Fibroblast of lung (primary cell): Measurements from ENCODE around the gene FBXO8. TPM values are rescaled to one million over a fixed set of nuclear protein-coding genes. Genes with fewer than 3 reads are reported as not detected.

Source experiments
- DNase-seq, 2 donors: peaks; one replicate each; pipeline versions ENCODE4 v3.0.0 to v3.0.0-alpha.2; 2010; ENCODE audit warnings: low read depth in 2 of 2
- H2AFZ ChIP-seq: 2 replicates; pipeline ENCODE4 v1.5.1; 2012; ENCODE audit warnings: low read length, control low read depth, inconsistent platforms
- H3K27ac ChIP-seq: 2 replicates; pipeline ENCODE4 v1.5.1; 2011; ENCODE audit warnings: low read length, control low read depth; ENCODE audit not compliant: insufficient read depth
- H3K27me3 ChIP-seq: 2 replicates; pipeline ENCODE4 v1.5.1; 2011; ENCODE audit warnings: mild to moderate bottlenecking, low read length; ENCODE audit not compliant: control insufficient read depth, insufficient read depth
- H3K36me3 ChIP-seq: 2 replicates; pipeline ENCODE4 v1.5.1; 2011; ENCODE audit warnings: low read length; ENCODE audit not compliant: control insufficient read depth, insufficient read depth
- H3K4me1 ChIP-seq: 2 replicates; pipeline ENCODE4 v1.5.1; 2011; ENCODE audit warnings: low read length; ENCODE audit not compliant: control insufficient read depth, insufficient read depth; ENCODE audit errors: extremely low read depth
- H3K4me2 ChIP-seq: 2 replicates; pipeline ENCODE4 v1.5.1; 2011; ENCODE audit warnings: low read length, control low read depth; ENCODE audit not compliant: insufficient read depth; ENCODE audit errors: extremely low read depth
- H3K4me3 ChIP-seq, 4 experiments: fragments of 200-600 bp in 1 of 4; sonication (generic) in 1 of 4; replicated peaks in 1 of 4; 2 replicates each; pipeline ENCODE4 v1.5.1; 2011 to 2016; ENCODE audit warnings: low read length in 4 of 4, low read depth in 3 of 4, mild to moderate bottlenecking in 3 of 4, control low read depth in 2 of 4, inconsistent platforms in 1 of 4, mixed read lengths in 1 of 4; ENCODE audit not compliant: insufficient read depth in 1 of 4; ENCODE audit errors: control extremely low read depth in 1 of 4
- H3K79me2 ChIP-seq: 2 replicates; pipeline ENCODE4 v1.5.1; 2012; ENCODE audit warnings: mild to moderate bottlenecking, low read length, inconsistent platforms; ENCODE audit not compliant: control insufficient read depth, insufficient read depth
- H3K9ac ChIP-seq: 2 replicates; pipeline ENCODE4 v1.5.1; 2011; ENCODE audit warnings: mild to moderate bottlenecking, low read length, control low read depth; ENCODE audit not compliant: insufficient read depth
- H3K9me3 ChIP-seq: 2 replicates; pipeline ENCODE4 v1.5.1; 2012; ENCODE audit warnings: low read depth, low read length; ENCODE audit not compliant: control insufficient read depth, insufficient read depth
- H4K20me1 ChIP-seq: 2 replicates; pipeline ENCODE4 v1.5.1; 2011; ENCODE audit warnings: low read length; ENCODE audit not compliant: control insufficient read depth, insufficient read depth; ENCODE audit errors: extremely low read depth
- EZH2 ChIP-seq: IDR thresholded peaks from 2 replicates; pipeline ENCODE4 v1.5.1; 2012; ENCODE audit warnings: low read length, control low read depth, mild to moderate bottlenecking; ENCODE audit errors: missing control alignments
- polyA plus RNA-seq, 2 donors: library from polyadenylated mRNA; depleted of rRNA in 1 of 2; stranded (reverse) in 1 of 2; unstranded in 1 of 2; fragments of >200 nt; gene quantifications; 2 replicates each; pipeline ENCODE4 v1.2.1, GENCODE V29; 2011 to 2012; ENCODE audit warnings: missing spikeins in 1 of 2
- total RNA-seq: library from RNA; depleted of rRNA; stranded (reverse); fragments of >200 nt; gene quantifications from 2 replicates; pipeline ENCODE4 v1.2.1, GENCODE V29; 2014
- TF ChIP-seq, protein P1 (sequence below), 2 donors: IDR thresholded peaks in 1 of 2; conservative IDR thresholded peaks in 1 of 2; 1 replicate in 1 of 2; 2 replicates in 1 of 2; pipeline ENCODE4 v1.5.1; 2011 to 2012; ENCODE audit warnings: low read length in 2 of 2, control low read depth in 1 of 2, inconsistent platforms in 1 of 2, low read depth in 1 of 2, mild to moderate bottlenecking in 1 of 2

The FBXO8 gene
- total and polyA plus RNA-seq, 2 donors (not counting 1 experiment from before 2014, with no cell fraction given), result 26.7 to 46.1 TPM

DNA sequence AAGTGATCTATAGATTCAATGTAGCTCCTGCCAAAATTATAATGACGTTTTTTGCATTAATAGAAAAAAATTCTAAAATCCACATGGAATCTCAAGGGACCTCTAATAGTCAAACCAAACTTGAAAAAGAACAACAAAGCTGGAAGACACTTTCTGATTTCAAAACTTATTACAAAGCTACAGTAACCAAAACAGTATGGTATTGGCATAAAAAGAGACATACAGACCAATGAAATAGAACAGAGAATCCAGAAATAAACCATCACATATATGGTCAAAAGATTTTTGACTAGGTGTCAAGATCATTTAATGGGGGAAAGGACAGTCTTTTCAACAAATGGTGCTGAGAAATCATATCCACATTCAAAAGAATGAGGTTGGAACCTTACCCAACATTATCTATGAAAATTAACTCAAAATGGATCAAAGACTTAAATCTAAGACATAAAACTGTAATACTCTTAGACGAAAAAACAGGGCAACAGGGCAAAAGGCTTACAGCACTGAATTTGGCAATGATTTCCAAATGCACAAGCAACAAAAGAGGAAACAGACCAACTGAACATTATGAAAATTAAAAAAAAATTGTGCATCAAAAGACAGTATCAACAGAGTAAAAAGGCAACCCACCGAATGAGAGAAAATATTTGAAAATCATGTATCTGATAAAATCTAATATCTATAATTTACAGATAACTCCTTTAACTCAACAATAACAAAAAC lies 3.9 kb downstream of the FBXO8 start:
- no peak overlapping the region for H3K27ac ChIP-seq
- no peak overlapping the region for H2AFZ ChIP-seq
- H3K27me3 ChIP-seq, result no peaks in the 10 kb centered on the region
- no peak for DNase-seq
- H3K4me1 ChIP-seq, result no peaks in the 10 kb centered on the region
- TF ChIP-seq, protein P1, sequence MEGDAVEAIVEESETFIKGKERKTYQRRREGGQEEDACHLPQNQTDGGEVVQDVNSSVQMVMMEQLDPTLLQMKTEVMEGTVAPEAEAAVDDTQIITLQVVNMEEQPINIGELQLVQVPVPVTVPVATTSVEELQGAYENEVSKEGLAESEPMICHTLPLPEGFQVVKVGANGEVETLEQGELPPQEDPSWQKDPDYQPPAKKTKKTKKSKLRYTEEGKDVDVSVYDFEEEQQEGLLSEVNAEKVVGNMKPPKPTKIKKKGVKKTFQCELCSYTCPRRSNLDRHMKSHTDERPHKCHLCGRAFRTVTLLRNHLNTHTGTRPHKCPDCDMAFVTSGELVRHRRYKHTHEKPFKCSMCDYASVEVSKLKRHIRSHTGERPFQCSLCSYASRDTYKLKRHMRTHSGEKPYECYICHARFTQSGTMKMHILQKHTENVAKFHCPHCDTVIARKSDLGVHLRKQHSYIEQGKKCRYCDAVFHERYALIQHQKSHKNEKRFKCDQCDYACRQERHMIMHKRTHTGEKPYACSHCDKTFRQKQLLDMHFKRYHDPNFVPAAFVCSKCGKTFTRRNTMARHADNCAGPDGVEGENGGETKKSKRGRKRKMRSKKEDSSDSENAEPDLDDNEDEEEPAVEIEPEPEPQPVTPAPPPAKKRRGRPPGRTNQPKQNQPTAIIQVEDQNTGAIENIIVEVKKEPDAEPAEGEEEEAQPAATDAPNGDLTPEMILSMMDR (conservative IDR thresholded peaks at IDR 0.05 in 1 of 2, IDR thresholded peaks at IDR 0.05 in 1 of 2; ENCODE audit: low read depth in 1 of 2, low read length in 2 of 2), result no peak
- TF ChIP-seq EZH2, result no peak
- H3K9ac ChIP-seq, result no peak overlapping the region
- H3K4me3 ChIP-seq, result no peak overlapping the region
- no peaks in the 10 kb centered on the region for H3K9me3 ChIP-seq
- H3K36me3 ChIP-seq, result no peaks in the 10 kb centered on the region
- H3K79me2 ChIP-seq, result peaks cover 32% of the 10 kb centered on the region
- H4K20me1 ChIP-seq, result no peaks in the 10 kb centered on the region
- no peak overlapping the region for H3K4me2 ChIP-seq

- no peak for TF ChIP-seq EZH2
- TF ChIP-seq, protein P1 (conservative IDR thresholded peaks at IDR 0.05 in 1 of 2, IDR thresholded peaks at IDR 0.05 in 1 of 2; ENCODE audit: low read depth in 1 of 2, low read length in 2 of 2), result no peak
- H2AFZ ChIP-seq, result no peak overlapping the region
- H3K9me3 ChIP-seq, result no peaks in the 10 kb centered on the region
- H3K27ac ChIP-seq, result no peak overlapping the region
- no peak overlapping the region for H3K4me2 ChIP-seq
- no peaks in the 10 kb centered on the region for H3K4me1 ChIP-seq
- H4K20me1 ChIP-seq, result no peaks in the 10 kb centered on the region
- no peaks in the 10 kb centered on the region for H3K27me3 ChIP-seq
- peaks cover 37% of the 10 kb centered on the region for H3K79me2 ChIP-seq
- peak in 1 of 2 donors; percentile 27 for DNase-seq
- no peak overlapping the region for H3K4me3 ChIP-seq
- H3K9ac ChIP-seq, result no peak overlapping the region
- no peaks in the 10 kb centered on the region for H3K36me3 ChIP-seq
These were observed 5.0 kb downstream of the FBXO8 start for GRCh38 chr4:174278467-174278866.

DNA sequence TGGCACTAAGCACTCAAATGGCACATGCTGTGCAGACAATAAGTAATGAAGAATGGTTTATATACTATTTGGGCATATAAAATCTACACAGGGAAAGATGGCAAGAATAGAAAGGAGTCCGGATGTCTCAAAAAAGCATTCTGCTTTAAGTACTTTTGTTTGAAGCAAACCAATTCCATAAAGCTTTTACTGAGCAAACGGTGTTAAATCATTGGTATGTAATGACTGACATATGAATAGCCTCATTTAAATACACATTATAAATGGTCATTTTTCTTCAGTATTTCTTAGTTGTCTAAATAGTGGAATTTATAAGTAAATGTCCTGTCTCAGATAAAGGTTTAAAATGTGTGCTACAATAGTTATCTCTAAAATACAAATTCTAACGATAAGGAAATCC lies 6.0 kb downstream of the FBXO8 start:
- no peaks in the 10 kb centered on the region for H3K4me1 ChIP-seq
- H3K27ac ChIP-seq, result no peak overlapping the region
- DNase-seq, result no peak
- H2AFZ ChIP-seq, result no peak overlapping the region
- H3K27me3 ChIP-seq, result no peaks in the 10 kb centered on the region
- no peaks in the 10 kb centered on the region for H3K36me3 ChIP-seq
- H3K4me3 ChIP-seq, result no peak overlapping the region
- H3K9ac ChIP-seq, result no peak overlapping the region
- H3K9me3 ChIP-seq, result no peaks in the 10 kb centered on the region
- TF ChIP-seq EZH2, result no peak
- TF ChIP-seq, protein P1 (conservative IDR thresholded peaks at IDR 0.05 in 1 of 2, IDR thresholded peaks at IDR 0.05 in 1 of 2; ENCODE audit: low read depth in 1 of 2, low read length in 2 of 2), result no peak
- H3K79me2 ChIP-seq, result peaks cover 34% of the 10 kb centered on the region
- H4K20me1 ChIP-seq, result no peaks in the 10 kb centered on the region
- H3K4me2 ChIP-seq, result no peak overlapping the region
